22Rv1 (cell line): ENCODE data around the gene RGPD5.
"Not testable (repeated sequence)": the region's sequence is repeated elsewhere in the genome, so short reads cannot be mapped to it uniquely, and the experiment has no call there.

Experiments
- CTCF ChIP-seq: fragments of 450-650 bp; IDR thresholded peaks from 2 replicates; pipeline ENCODE4 v1.5.1; 2017; ENCODE audit warnings: mild to moderate bottlenecking
- ZFX ChIP-seq: fragments of 450-650 bp; IDR thresholded peaks from 2 replicates; pipeline ENCODE4 v1.6.1; 2017; ENCODE audit warnings: antibody characterized with exemption, borderline replicate concordance

- TF ChIP-seq CTCF, ZFX: not testable (repeated sequence)
These were observed 111.7 kb downstream of the RGPD5 start for GRCh38 chr2:109905796-109906195.
